Measurements from ENCODE around the gene SYPL2.

Gene SYPL2

GRCh38 chr1:109508001-109508872 lies 41.9 kb downstream of the SYPL2 start:
- DNase-seq: peak in 1 of 10 donors; percentile 84
- intact Hi-C loops (cut with DNase I): no loop called here

- intact Hi-C loops (cut with DNase I): no loop called here
- no peak for DNase-seq
These were observed 42.5 kb downstream of the SYPL2 start for GRCh38 chr1:109508873-109509175.

GRCh38 chr1:109509176-109510134 lies 43.1 kb downstream of the SYPL2 start, which contains the start of gene AMIGO1:
Gene AMIGO1 (minus strand): TSS chr1:109509727. CDS start chr1:109508912, 815 bp downstream.
- intact Hi-C loops (cut with DNase I): no loop called here
- DNase-seq: peak in 6 of 10 donors; percentile 37 to 92 (median 72)

DNA sequence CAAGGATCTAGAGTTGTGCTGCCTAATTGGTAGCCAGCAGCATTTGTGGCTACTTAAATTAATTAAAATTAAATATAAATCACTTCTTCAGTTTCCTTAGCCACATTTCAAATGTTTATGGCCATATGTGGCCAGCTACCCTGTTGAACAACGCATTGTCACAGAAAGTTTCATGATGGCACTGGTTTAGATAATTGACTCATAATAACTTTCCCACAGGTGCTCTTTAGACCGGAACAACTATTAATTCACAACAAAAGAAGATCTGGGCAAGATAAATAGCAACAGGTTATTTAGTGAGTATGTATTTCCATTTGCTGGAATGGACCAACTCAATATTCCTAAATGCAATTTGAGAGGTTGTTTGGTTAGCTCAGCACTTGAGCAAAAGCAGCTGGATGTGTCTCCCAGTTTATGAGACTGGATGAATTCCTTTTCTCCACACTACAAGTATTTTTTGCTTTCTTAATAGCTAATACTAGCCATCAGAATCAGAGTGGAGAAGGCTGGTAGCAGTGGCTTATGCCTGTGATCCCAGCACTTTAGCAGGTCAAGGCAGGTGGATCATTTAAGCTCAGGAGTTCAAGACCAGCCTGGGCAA lies 46.9 kb downstream of the SYPL2 start:
- intact Hi-C loops (cut with DNase I): no loop called here
- no peak for DNase-seq

DNA sequence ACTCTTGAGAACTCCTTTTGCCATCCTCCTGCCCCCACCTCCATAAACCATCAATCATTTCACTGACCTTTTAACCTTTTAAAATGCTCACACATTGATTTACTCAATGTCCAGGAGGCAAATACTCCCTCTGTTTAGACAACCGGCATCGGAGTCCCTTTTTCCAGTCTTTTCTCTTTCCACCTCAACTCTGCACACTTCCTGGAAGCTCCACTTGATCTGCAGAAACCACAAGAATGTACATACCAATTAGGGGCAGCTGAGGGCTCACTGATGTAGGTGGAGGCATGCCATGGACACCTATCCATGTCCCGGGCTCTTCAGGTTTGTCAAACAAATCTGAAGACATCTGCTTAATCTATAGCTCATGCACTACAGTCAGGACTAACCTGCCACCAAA lies 48.5 kb downstream of the SYPL2 start:
- intact Hi-C loops (cut with DNase I): no loop called here
- DNase-seq: no peak

- intact Hi-C loops (cut with DNase I): no loop called here
- no peak for DNase-seq
These were observed 50.5 kb downstream of the SYPL2 start for GRCh38 chr1:109516872-109517271.

GRCh38 chr1:109517337-109517736 lies 51.0 kb downstream of the SYPL2 start:
- no peak for DNase-seq
- intact Hi-C loops (cut with DNase I): no loop called here

GRCh38 chr1:109521002-109521951 lies 54.9 kb downstream of the SYPL2 start:
- intact Hi-C loops (cut with DNase I): no loop called here
- DNase-seq: peak in 1 of 10 donors; percentile 60

DNA sequence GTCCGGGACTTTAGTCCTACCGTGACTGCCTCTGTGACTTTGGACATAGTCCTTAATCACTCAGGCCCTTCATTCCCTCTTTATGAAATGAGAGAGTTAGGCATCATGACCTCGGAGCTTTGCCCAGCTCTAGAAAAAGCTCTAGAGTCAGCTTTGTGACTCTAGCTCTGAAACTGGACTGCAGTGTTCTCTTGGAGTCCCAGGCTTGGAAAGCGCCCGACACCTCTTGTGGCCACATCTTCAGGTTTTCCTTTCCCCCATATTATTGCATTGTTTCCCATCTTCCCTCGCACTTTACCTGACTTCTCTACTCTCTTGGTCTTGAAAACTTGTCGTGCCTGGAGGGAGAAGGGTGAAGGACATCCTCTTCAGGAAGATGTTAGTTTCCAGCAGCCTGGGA lies 55.7 kb downstream of the SYPL2 start:
- intact Hi-C loops (cut with DNase I): no loop called here
- no peak for DNase-seq

- intact Hi-C loops (cut with DNase I): no loop called here
- no peak for DNase-seq
These were observed 57.4 kb downstream of the SYPL2 start for GRCh38 chr1:109523706-109524105.

DNA sequence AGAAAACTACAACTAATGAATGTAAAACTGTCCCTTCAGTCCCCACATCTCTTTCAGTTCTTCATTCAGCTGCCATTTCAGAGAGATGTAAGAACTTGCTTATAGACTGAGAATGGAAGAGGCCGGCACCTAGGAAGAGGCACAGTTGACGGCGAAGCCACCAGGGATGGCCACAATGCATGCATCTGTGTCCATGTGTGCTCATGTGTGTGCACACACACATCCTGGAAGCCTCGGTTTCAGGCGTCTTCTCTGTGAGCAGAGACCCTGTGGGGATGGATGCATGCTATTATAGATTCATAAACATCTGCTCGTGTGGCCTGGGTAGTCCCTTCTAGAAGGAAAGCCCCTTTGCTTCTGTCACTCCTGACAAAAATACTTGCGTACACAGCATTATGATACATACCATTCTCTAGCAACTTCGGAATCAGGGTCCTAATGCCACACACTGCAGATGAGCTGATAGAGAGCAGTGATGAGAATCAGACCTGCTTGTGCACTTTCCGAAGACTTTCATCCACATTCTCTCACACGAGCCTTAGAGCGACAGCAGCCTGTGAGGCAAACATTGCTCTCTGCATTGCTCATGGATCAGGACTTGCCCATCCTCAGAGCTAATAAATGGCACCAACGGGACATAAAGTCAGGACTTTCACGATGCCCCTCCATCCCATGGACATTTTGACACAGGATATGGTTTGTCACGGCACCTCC lies 60.9 kb downstream of the SYPL2 start:
- intact Hi-C loops (cut with DNase I): no loop called here

GRCh38 chr1:109527846-109528695 lies 61.7 kb downstream of the SYPL2 start:
- intact Hi-C loops (cut with DNase I): no loop called here
- no peak for DNase-seq

More for the DNA sequence above, 60.9 kb downstream of the SYPL2 start:
- DNase-seq: peak in 1 of 10 donors; percentile 43

DNA sequence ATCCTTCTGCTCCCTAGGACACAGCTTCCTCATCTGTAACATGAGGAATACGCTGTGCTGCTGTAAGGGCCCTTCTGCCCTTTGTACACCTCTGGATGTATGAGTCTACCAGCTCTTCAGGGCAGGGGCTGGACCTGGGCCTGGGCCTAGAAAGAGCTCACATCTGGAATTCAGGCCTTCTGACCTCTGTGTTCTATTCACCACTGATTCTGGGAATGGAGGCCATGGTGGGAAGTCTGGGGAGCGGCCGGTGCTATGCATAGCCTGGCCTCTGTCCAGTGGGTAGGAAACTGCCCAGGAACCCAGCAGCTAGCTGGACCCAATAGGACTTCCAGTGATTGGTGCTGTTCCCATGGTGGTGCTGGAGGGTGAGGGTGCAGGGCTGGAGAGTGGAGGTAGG lies 62.4 kb downstream of the SYPL2 start:
- no peak for DNase-seq
- intact Hi-C loops (cut with DNase I): no loop called here

DNA sequence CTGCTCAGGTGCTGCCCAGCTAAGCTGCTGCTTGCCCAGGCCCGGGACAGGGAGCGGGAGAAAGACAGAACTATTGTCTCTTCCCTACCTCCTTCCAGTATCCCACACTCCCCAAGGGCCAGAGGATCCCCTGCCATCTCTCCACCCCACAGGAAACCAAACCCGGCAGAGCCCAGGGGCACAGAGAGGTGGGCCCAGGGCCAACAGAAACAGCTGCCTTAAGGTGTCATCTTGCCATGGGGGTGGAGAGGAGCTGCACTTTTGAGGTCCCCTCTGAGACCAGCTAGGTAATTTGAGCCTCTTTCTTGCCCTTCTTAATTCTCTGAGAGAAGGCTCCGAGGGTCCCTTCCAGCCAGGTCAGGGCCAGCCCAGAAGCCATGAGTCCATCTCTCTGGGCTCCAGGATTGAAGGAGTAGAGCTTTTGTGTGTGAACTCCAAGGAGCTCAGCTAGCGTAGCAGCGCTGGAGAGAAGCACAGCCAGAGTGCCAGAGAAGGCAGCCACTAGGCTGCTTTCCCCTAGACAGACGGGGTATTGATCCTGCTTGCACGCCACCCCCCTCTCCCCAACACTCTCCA lies 63.6 kb downstream of the SYPL2 start:
- intact Hi-C loops (cut with DNase I): loop anchor here (10.0 kb wide), 1 partner anchor 265 kb away; no protein-coding TSS in a partner anchor
- DNase-seq: peak in 1 of 10 donors; percentile 40

DNA sequence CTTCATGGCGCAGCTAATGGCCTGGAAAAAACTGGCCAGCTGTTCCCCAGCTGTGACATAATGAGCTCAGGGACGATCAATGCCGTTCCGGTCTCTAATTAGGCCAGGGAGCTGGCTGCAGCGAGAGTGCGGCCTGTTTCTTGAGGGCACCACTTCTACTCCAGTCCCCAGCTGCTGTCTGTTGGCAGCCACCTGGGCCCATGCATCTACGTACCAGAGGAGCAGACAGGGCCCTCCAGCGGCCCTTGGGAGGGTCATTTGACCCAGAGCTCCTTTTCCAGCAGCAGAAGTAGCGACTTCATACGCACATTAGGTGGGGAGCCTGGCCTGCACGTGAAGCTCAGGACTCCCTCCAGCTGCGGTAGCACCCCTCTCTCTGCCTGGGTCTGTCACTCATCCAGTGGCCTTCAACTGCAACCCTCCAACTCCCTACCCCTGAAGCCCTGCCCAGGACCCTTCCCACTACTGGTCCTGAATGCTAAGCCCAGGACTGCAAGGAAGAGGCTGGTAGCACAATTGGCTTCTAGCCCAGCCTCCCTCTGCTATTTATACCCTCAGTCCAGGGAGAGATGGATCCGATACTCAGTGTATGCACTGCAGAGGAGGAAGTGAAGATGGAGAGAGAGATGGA lies 64.2 kb downstream of the SYPL2 start:
- DNase-seq: peak in 4 of 10 donors; percentile 58 to 91 (median 82)
- intact Hi-C loops (cut with DNase I): loop anchor here (10.0 kb wide), 1 partner anchor 266 kb away; no protein-coding TSS in a partner anchor

DNA sequence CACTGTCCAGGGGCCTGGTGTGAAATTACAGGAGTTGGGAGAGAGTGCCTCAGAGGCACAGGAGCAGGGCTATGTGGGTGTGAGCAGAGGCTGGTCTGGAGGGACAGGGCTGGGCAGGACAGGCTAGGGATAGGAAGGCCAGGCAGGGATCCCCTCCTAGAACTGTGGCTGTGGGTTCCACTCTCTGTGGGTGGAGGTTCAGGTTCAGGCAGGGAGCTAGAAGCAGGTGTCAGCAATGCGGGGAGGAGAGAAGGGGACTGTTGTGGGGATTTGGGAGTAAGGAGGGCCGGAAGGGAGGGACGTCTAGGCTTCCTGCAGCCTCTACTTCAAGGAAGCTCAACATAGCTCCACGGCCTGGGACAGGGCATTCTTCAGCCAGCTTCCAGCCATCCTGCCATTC lies 65.0 kb downstream of the SYPL2 start:
- DNase-seq: no peak
- intact Hi-C loops (cut with DNase I): loop anchor here (10.0 kb wide), 1 partner anchor 267 kb away; no protein-coding TSS in a partner anchor

All from posterior cingulate gyrus (tissue), 11 donors.